Transverse colon (tissue), 4 donors: ENCODE data around the gene PCDH8. TPM values are rescaled to one million over a fixed set of nuclear protein-coding genes. Genes with fewer than 3 reads are reported as not detected.

Experiments
- DNase-seq: peaks from one replicate; pipeline ENCODE4 v3.0.0-alpha.2; 2019
- H3K27ac ChIP-seq, 4 donors: fragments of 200-600 bp; sonication (generic); 2 replicates each; pipeline ENCODE4 v1.5.1; 2016 to 2018; ENCODE audit warnings: inconsistent platforms in 4 of 4
- H3K27me3 ChIP-seq: fragments of 200-600 bp; sonication (generic); 2 replicates; pipeline ENCODE4 v1.5.1; 2017; ENCODE audit warnings: inconsistent platforms
- H3K36me3 ChIP-seq, 4 donors: fragments of 200-600 bp; sonication (generic); 2 replicates each; pipeline ENCODE4 v1.5.1; 2017 to 2019; ENCODE audit warnings: inconsistent platforms in 4 of 4
- H3K4me1 ChIP-seq, 4 donors: fragments of 200-600 bp; sonication (generic); 2 replicates each; pipeline ENCODE4 v1.5.1; 2017 to 2020; ENCODE audit warnings: inconsistent platforms in 4 of 4
- H3K4me3 ChIP-seq, 4 donors: fragments of 200-600 bp; sonication (generic); 1 replicate in 1 of 4; 2 replicates in 3 of 4; pipeline versions ENCODE4 v1.5.1 to v1.6.1; 2017 to 2019; ENCODE audit warnings: inconsistent platforms in 4 of 4
- H3K9me3 ChIP-seq, 2 donors: fragments of 200-600 bp; sonication (generic); 2 replicates each; pipeline ENCODE4 v1.5.1; 2017 to 2019; ENCODE audit warnings: inconsistent platforms in 2 of 2
- CTCF ChIP-seq, 5 experiments: fragments of 200-600 bp in 3 of 5; fragments of 450-650 bp in 2 of 5; sonication (generic) in 3 of 5; IDR thresholded peaks; 1 replicate in 2 of 5; 2 replicates in 3 of 5; pipeline ENCODE4 v1.5.1; 2016 to 2017; ENCODE audit warnings: antibody characterized with exemption in 5 of 5, inconsistent platforms in 3 of 5, mild to moderate bottlenecking in 2 of 5, moderate library complexity in 1 of 5
- EP300 ChIP-seq: sonication (generic); formaldehyde crosslinking; IDR thresholded peaks from one replicate; pipeline ENCODE4 v1.6.1; 2017; ENCODE audit warnings: antibody characterized with exemption, low read depth
- POLR2A ChIP-seq: fragments of 450-650 bp; IDR thresholded peaks from one replicate; pipeline ENCODE4 v1.6.1; 2016; ENCODE audit warnings: antibody characterized with exemption, mild to moderate bottlenecking, moderate library complexity
- POLR2AphosphoS5 ChIP-seq, 3 donors: sonication (generic); formaldehyde crosslinking; IDR thresholded peaks; one replicate each; pipeline ENCODE4 v1.6.1; 2016; ENCODE audit warnings: antibody characterized with exemption in 3 of 3
- WGBS, 2 donors: methylation state at CpG; one replicate each; pipeline ENCODE4 v1.1.5; 2018; ENCODE audit warnings: low coverage in 1 of 2; 5-methylcytosine and 5-hydroxymethylcytosine counted together
- in situ Hi-C, 4 donors: fragments of 200-750 bp; cut with MboI; loops; one replicate each; pipeline versions ENCODE4 v1.15.0 to v1.15.1; 2017; ENCODE audit warnings: low sequenced_read_pairs in 3 of 4, low pct_ligation_motif_present in 1 of 4, low pct_unique_long_range_greater_than_20kb in 1 of 4
- intact Hi-C: fragments of 100-400 bp; cut with DNase I; formaldehyde crosslinking; loops from one replicate; pipeline ENCODE4 v1.15.1; 2023; ENCODE audit warnings: low total_unique reads
- total RNA-seq, 4 donors: library from RNA; depleted of rRNA; stranded (reverse); fragments of >200 nt; gene quantifications; one replicate each; pipeline ENCODE4 v1.1.0, GENCODE V29; 2016

Gene PCDH8
- total RNA-seq, 4 donors from 2014 or later, result 1.9 to 4.9 TPM; not detected in 2

DNA sequence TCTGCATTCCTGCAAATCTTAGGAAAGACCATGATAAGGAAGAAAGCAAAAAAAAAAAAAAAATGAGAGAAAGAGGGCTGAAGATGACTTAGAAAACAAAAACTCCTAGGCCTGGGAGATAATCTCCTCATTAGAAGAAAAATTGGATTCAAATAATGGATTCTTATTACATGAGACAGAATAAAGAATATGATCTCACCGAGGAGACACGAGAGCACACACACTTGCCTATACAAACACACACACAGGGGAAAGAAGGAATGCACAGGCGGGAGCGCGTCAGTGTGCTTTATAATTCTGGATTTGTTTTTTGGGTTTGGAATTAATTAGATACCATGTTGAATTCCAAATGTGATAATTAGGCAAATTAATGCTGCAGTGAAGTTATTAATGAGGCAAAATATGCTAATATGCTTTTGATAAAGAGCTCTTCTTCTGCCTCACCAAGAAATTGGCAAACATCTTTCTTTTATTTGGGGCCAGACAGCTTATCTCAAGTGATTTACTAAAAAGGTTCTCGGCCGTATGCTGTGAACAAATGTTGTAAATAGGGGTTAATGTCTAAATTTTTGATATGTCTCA, 36.1 kb upstream of the PCDH8 start:
- 74 to 85% methylated on average over 7 of the region's 7 CpGs for WGBS, 2 donors
- no peak for DNase-seq
- TF ChIP-seq CTCF (IDR thresholded peaks at IDR 0.05), result no peak
- no peak for TF ChIP-seq POLR2AphosphoS5 (IDR thresholded peaks at IDR 0.05)
- no peak for TF ChIP-seq EP300
- TF ChIP-seq POLR2A, result no peak
- H3K4me1 ChIP-seq, result no peaks in the 10 kb centered on the region
- no peaks in the 10 kb centered on the region for H3K36me3 ChIP-seq
- in situ Hi-C loops, result no loop called here
- no peak overlapping the region for H3K4me3 ChIP-seq
- no peaks in the 10 kb centered on the region for H3K27me3 ChIP-seq
- no peak overlapping the region for H3K27ac ChIP-seq
- no peaks in the 10 kb centered on the region for H3K9me3 ChIP-seq
- intact Hi-C loops, result no loop called here

DNA sequence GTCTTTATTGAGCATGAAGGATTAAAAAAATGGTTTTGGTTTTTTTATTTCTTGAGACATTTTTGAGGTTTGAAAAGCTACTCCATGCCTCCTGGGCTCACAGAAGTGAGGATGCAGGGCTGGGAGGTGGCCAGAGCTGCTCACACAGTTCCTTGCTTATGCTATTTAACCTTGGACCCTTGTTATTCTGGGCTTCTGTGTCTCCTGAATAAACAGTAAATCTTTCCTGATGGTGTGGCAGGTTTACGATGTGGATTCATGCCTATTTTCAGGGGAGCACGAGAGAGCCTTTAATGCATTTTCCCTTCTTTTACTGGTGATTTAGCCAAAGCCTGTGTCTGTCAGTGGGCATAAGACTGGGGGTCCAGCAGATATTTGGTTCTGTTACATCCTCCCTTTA, 34.3 kb upstream of the PCDH8 start:
- Histone ChIP-seq H3K27me3 (no peaks in the 10 kb centered on the region), H3K27ac (no peak overlapping the region), H3K36me3 (no peaks in the 10 kb centered on the region), H3K9me3 (no peaks in the 10 kb centered on the region), H3K4me1 (no peaks in the 10 kb centered on the region), H3K4me3 (no peak overlapping the region)
- DNase-seq, result no peak
- intact Hi-C loops (no loop called here), in situ Hi-C loops (no loop called here)
- TF ChIP-seq EP300 (no peak), POLR2AphosphoS5 (IDR thresholded peaks at IDR 0.05) (no peak), POLR2A (no peak), CTCF (IDR thresholded peaks at IDR 0.05) (no peak)
- WGBS, 2 donors, result 30% methylated on average over 2 of the region's 2 CpGs; no CpG with 5 or more reads in 1 of the 2 donors

DNA sequence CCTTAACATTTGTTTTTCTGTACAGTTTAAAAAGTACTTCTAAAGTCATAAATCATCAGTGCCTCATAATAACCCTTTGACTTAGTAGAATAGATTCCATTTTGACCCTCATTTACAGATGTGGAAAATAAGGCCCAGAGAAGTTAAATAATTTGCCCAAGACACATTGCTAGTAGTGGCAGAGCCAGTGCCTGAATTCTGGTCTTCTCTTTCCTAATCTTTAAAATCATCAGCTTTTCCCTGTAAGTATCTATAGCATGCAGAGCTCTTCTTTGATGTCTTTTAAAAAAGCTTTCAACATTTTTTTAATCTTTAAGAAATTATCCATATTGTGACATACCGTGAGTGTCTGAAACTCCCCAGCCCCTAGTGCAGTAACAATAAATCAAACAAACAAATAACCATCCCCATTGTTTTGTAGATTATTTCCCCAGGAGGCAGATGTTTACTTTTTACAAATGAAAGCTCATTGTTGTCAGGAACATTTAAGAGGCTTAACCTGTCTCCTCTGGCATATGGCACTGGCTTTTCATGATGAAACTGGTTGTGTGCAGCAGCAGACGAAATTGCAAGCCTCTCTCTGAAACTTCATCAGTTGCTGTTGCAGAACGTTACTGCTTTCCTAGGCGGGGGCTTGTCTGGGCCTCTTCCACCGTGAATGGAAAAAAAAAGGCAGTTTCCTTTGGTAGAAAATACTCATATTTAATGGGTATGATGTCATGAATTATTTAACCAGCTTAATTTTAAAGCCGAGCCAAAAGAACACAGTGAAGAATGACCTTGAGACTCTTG, 31.7 kb upstream of the PCDH8 start:
- intact Hi-C loops (no loop called here), in situ Hi-C loops (no loop called here)
- Histone ChIP-seq H3K9me3 (peaks cover 4% of the 10 kb centered on the region in 2 donors), H3K36me3 (no peaks in the 10 kb centered on the region), H3K4me3 (no peak overlapping the region), H3K27me3 (no peaks in the 10 kb centered on the region), H3K4me1 (no peaks in the 10 kb centered on the region), H3K27ac (no peak overlapping the region)
- 35 to 42% methylated on average over 4 to 6 of the region's 6 CpGs for WGBS, 2 donors
- DNase-seq, result no peak
- TF ChIP-seq EP300, result no peak
- no peak for TF ChIP-seq CTCF (IDR thresholded peaks at IDR 0.05)
- TF ChIP-seq POLR2AphosphoS5 (IDR thresholded peaks at IDR 0.05), result no peak
- TF ChIP-seq POLR2A, result no peak

GRCh38 chr13:52878831-52879230, 30.4 kb upstream of the PCDH8 start:
- intact Hi-C loops (no loop called here), in situ Hi-C loops (no loop called here)
- TF ChIP-seq EP300 (no peak), CTCF (IDR thresholded peaks at IDR 0.05) (no peak), POLR2AphosphoS5 (IDR thresholded peaks at IDR 0.05) (no peak), POLR2A (no peak)
- H3K36me3 ChIP-seq, result no peaks in the 10 kb centered on the region
- peaks cover 9 to 16% of the 10 kb centered on the region in 2 donors for H3K9me3 ChIP-seq
- no peak for DNase-seq
- no peaks in the 10 kb centered on the region for H3K27me3 ChIP-seq
- H3K4me1 ChIP-seq, result no peaks in the 10 kb centered on the region
- H3K27ac ChIP-seq, result no peak overlapping the region
- 59 to 60% methylated on average over 3 of the region's 3 CpGs for WGBS, 2 donors
- H3K4me3 ChIP-seq, result no peak overlapping the region
